Measurements from ENCODE around the gene TSPAN31.
A peak's percentile ranks its signal among the peaks of the same experiment; 100 is the strongest.

Gene TSPAN31

DNA sequence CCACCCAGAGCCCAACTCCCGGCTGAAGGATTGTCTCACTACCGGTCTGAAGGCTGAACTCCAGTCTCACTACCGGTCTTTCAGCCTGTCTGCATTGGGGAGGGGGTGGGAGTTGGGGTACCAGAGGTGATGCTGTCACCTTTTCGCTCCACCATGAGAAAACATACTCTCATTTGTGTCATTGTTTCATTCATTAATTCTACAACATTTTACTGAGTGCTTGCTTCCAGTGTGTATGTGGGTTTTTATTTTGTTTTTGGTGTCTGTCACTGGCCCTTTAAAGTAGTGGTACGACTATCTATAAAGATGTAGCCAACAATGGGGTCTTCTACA lies 7.8 kb downstream of the TSPAN31 start:
- TF ChIP-seq, protein P1, sequence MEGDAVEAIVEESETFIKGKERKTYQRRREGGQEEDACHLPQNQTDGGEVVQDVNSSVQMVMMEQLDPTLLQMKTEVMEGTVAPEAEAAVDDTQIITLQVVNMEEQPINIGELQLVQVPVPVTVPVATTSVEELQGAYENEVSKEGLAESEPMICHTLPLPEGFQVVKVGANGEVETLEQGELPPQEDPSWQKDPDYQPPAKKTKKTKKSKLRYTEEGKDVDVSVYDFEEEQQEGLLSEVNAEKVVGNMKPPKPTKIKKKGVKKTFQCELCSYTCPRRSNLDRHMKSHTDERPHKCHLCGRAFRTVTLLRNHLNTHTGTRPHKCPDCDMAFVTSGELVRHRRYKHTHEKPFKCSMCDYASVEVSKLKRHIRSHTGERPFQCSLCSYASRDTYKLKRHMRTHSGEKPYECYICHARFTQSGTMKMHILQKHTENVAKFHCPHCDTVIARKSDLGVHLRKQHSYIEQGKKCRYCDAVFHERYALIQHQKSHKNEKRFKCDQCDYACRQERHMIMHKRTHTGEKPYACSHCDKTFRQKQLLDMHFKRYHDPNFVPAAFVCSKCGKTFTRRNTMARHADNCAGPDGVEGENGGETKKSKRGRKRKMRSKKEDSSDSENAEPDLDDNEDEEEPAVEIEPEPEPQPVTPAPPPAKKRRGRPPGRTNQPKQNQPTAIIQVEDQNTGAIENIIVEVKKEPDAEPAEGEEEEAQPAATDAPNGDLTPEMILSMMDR (IDR thresholded peaks at IDR 0.05) = no peak
- peaks cover 47% of the 10 kb centered on the region for H3K27me3 Mint-ChIP-seq (ENCODE audit: low read depth, poor library complexity)
- peaks cover 40% of the 10 kb centered on the region for H3K36me3 Mint-ChIP-seq (ENCODE audit: low read depth)
- H3K9me3 Mint-ChIP-seq = no peaks in the 10 kb centered on the region
- no peak overlapping the region for H3K27ac Mint-ChIP-seq
- peak overlapping the region; percentile 98 for H3K4me3 Mint-ChIP-seq
- H3K4me1 Mint-ChIP-seq = peaks cover 53% of the 10 kb centered on the region
- no peak for DNase-seq

DNA sequence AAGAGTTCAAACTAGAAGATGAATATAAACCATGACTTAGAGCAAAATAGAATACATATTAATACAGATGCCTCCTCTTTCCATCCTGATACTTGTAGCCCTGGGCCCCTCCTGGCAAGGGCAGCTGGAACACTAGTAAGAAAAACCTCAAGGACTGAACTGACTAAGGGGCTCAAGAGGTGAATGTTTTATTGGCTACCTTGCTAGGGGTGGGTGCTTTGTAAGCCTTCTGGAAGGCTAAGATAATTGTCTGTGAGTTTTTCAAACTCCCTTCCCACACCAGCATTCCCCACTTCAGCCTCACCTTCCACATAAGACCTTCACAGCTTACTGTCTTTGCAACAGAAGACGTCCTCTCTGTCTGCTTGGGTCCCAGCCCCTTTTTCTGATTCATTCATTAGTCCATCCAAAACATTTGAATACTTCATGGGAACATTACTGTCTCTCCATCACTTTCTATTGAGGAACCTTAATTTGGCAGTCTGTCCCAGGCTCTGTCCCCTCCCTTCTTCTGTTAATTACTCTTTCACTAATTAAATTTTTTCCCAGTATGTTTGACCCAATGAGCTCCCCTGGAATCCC lies 9.0 kb downstream of the TSPAN31 start:
- TF ChIP-seq, protein P1 (IDR thresholded peaks at IDR 0.05) = no peak
- Mint-ChIP-seq H3K27me3 (ENCODE audit: low read depth, poor library complexity) (peaks cover 60% of the 10 kb centered on the region), H3K4me1 (peaks cover 53% of the 10 kb centered on the region), H3K4me3 (peak overlapping the region; percentile 91), H3K36me3 (ENCODE audit: low read depth) (peaks cover 34% of the 10 kb centered on the region), H3K27ac (peak overlapping the region; percentile 47), H3K9me3 (no peaks in the 10 kb centered on the region)
- DNase-seq = no peak

DNA sequence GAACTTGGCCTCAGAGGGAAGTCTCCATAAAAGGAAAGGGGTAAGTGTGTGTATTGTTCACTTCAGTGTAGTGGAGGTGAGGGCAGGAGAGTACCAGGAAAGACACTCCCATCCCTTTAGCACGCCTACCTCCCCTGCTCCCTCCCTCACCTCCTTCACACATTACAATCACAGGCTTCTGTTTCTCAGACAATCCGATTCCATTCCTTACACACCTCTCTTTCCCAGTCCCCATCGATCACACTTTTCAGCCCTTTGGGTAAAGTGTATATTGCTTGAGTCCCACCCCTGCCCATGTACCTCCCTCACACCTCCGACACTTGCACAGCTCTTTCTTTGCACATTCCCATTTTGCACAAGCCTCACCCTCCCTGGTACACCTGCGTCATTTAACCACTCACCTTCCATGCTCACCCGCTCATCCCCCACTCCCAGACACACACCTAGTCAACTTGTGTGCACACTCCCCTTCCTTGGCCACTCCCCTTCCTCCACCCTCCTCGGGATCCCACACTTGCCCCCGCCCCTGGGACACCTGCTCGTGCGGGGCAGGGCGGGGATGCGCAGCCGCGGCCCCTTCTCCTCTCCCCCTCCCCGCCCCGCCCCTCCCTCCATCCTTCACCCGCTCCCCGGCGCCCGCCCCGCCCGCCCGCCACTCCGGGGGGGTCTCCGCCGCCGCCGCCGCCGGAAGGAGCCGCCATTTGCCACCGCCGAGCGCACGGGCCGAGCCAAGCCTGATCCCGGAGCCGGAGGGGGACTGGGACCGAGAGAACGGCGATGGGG lies 9.8 kb downstream of the TSPAN31 start, which contains the start of gene MARCHF9:
MARCHF9 (plus strand) TSS at position 693 of the 783 bp plus-strand sequence. CDS start 426 bp downstream, outside the sequence.
- Mint-ChIP-seq H3K36me3 (ENCODE audit: low read depth) (peaks cover 26% of the 10 kb centered on the region), H3K4me1 (peaks cover 53% of the 10 kb centered on the region), H3K9me3 (no peaks in the 10 kb centered on the region), H3K27ac (peak within 1 kb of the TSS; percentile 47), H3K4me3 (peak within 1 kb of the TSS; percentile 91), H3K27me3 (ENCODE audit: low read depth, poor library complexity) (peaks cover 67% of the 10 kb centered on the region)
- DNase-seq = peak; percentile 57
- TF ChIP-seq, protein P1 (IDR thresholded peaks at IDR 0.05) = no peak

DNA sequence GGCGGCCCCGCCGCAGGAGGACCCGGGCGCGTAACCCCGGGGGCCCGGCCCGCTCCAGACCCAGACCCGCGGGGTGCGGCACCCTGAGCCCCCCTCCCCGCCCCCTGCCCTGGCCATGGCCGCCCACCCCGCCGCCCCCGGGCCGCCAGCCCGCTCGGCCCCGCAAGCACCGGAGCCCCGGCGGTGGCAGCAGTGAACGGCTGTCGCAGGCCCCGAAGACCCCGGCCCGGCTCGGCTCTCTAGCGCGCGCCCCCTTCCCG lies 10.3 kb downstream of the TSPAN31 start:
- H3K27ac Mint-ChIP-seq = no peak overlapping the region
- H3K9me3 Mint-ChIP-seq = no peaks in the 10 kb centered on the region
- no peak overlapping the region for H3K4me3 Mint-ChIP-seq
- H3K27me3 Mint-ChIP-seq (ENCODE audit: low read depth, poor library complexity) = peaks cover 72% of the 10 kb centered on the region
- no peak for DNase-seq
- peaks cover 52% of the 10 kb centered on the region for H3K4me1 Mint-ChIP-seq
- TF ChIP-seq, protein P1 (IDR thresholded peaks at IDR 0.05) = no peak
- peaks cover 24% of the 10 kb centered on the region for H3K36me3 Mint-ChIP-seq (ENCODE audit: low read depth)

DNA sequence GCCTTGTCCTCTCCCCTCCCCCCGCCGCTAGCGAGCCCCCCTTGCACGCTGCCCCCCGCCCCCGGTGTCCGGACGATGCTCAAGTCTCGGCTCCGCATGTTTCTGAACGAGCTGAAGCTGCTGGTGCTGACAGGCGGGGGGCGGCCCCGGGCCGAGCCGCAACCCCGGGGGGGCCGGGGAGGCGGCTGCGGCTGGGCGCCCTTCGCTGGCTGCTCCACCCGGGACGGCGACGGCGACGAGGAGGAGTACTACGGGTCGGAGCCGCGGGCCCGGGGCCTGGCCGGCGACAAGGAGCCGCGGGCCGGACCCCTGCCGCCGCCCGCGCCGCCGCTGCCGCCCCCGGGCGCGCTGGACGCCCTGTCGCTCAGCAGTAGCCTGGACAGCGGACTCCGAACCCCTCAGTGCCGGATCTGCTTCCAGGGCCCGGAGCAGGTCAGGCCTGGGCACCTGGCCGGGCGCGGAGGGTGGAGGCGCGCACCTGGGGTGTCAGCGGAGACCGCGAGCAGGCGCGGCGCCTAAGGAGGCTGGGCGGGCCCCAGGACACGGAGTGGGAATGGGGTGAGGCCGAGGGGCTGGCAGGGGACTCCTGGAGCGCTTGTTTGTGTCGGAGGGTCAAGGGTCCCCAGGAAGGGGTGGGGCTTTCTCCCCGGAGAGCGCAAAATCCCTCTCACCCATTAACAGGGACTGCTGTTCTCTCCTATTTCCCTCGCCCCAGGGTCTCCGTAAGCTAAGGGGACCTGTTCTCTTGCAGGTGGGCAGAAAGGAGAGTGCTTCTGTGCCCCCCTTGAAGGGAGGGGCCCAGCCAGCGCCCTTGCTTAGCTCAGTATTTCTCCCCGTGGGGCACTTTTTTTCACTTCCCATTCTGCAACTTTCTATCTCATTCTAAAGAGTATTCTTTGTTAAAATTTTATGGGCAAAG lies 10.9 kb downstream of the TSPAN31 start:
- DNase-seq = peak; percentile 49
- Mint-ChIP-seq H3K27me3 (ENCODE audit: low read depth, poor library complexity) (peaks cover 78% of the 10 kb centered on the region), H3K9me3 (no peaks in the 10 kb centered on the region), H3K27ac (no peak overlapping the region), H3K4me3 (peak overlapping the region; percentile 76), H3K4me1 (peaks cover 46% of the 10 kb centered on the region), H3K36me3 (ENCODE audit: low read depth) (peaks cover 18% of the 10 kb centered on the region)
- TF ChIP-seq, protein P1 (IDR thresholded peaks at IDR 0.05) = no peak
